HG03025 (cell line): ENCODE results near the gene PLCXD1.
"Not testable (repeated sequence)": the region's sequence is repeated elsewhere in the genome, so short reads cannot be mapped to it uniquely, and the experiment has no call there.

Source experiments
- ATAC-seq: cut with Tn5 transposase; IDR thresholded peaks from one replicate; pipeline ENCODE4 v1.9.1; 2021; ENCODE audit warnings: mild to moderate bottlenecking, moderate library complexity; ENCODE audit not compliant: unreplicated experiment, low FRiP score

Gene PLCXD1

GRCh38 chrX:314781-315595 is 33.8 kb downstream of the PLCXD1 start:
- ATAC-seq, result no peak

GRCh38 chrX:316351-317325 is 35.5 kb downstream of the PLCXD1 start:
- ATAC-seq, result no peak

GRCh38 chrX:317424-318067 is 36.4 kb downstream of the PLCXD1 start:
- no peak for ATAC-seq

GRCh38 chrX:318068-318738 is 37.0 kb downstream of the PLCXD1 start:
- peak; percentile 56 for ATAC-seq

GRCh38 chrX:318739-319578 is 37.8 kb downstream of the PLCXD1 start, which contains the start of gene GTPBP6:
TSS of gene GTPBP6 (minus strand) at chrX:318796. CDS start at chrX:318787, 9 bp downstream.
- peak; percentile 91 for ATAC-seq

GRCh38 chrX:319579-320125 is 38.5 kb downstream of the PLCXD1 start:
- no peak for ATAC-seq

GRCh38 chrX:320126-320783 is 39.1 kb downstream of the PLCXD1 start:
- ATAC-seq, result no peak

GRCh38 chrX:323721-324628 is 42.8 kb downstream of the PLCXD1 start:
- no peak for ATAC-seq

- not testable (repeated sequence) for ATAC-seq
These were observed 43.5 kb downstream of the PLCXD1 start for GRCh38 chrX:324664-325063.

GRCh38 chrX:327660-328126 is 46.5 kb downstream of the PLCXD1 start:
- no peak for ATAC-seq

- no peak for ATAC-seq
These were observed 48.2 kb downstream of the PLCXD1 start for GRCh38 chrX:329291-329910.

- ATAC-seq, result not testable (repeated sequence)
These were observed 49.1 kb downstream of the PLCXD1 start for GRCh38 chrX:330141-330725.

GRCh38 chrX:330726-331150 is 49.6 kb downstream of the PLCXD1 start:
- no peak for ATAC-seq

GRCh38 chrX:331151-331824 is 50.1 kb downstream of the PLCXD1 start:
- ATAC-seq, result no peak

GRCh38 chrX:331825-332495 is 50.8 kb downstream of the PLCXD1 start:
- no peak for ATAC-seq
